ENCODE data around the gene BCORL1.

DNA sequence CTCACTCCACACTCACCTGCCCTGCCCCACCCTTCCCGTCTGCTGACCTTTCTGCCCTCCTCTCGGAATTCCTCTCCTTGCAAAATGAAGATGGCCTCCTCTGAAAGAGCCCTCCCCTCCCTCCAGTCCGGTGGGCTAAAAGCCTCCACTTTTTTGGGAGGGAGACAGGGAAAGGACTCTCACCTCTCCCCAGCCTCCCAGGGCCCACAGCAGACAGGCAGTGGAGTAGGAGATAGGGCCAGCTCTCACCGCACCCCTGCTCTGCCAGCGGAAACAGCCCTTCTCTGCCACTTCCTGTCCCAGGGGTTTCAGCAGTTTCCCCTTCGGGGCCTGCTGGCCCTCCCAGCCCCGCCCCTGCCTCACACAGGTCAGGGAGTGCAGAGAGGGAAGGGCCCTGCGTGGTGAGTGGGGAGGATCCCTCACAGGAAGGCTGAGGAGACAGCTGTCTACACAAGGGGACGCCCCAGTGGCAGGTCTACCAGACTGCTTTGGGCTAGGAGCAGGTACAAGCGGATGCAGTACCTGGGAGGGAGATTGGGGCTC is 109.6 kb downstream of the BCORL1 start:
- TF ChIP-seq, protein P1, sequence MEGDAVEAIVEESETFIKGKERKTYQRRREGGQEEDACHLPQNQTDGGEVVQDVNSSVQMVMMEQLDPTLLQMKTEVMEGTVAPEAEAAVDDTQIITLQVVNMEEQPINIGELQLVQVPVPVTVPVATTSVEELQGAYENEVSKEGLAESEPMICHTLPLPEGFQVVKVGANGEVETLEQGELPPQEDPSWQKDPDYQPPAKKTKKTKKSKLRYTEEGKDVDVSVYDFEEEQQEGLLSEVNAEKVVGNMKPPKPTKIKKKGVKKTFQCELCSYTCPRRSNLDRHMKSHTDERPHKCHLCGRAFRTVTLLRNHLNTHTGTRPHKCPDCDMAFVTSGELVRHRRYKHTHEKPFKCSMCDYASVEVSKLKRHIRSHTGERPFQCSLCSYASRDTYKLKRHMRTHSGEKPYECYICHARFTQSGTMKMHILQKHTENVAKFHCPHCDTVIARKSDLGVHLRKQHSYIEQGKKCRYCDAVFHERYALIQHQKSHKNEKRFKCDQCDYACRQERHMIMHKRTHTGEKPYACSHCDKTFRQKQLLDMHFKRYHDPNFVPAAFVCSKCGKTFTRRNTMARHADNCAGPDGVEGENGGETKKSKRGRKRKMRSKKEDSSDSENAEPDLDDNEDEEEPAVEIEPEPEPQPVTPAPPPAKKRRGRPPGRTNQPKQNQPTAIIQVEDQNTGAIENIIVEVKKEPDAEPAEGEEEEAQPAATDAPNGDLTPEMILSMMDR (conservative IDR thresholded peaks at IDR 0.05): no peak
- TF ChIP-seq EZH2 (IDR thresholded peaks at IDR 0.05; ENCODE audit: low read depth): no peak
